ENCODE data around the gene TXNRD1.

- TF ChIP-seq POLR2A (IDR thresholded peaks at IDR 0.05) (no peak), CTCF (IDR thresholded peaks at IDR 0.05) (no peak)
Measured at GRCh38 chr12:104168596-104168995, 47.0 kb upstream of the TXNRD1 start.

Measured in right lobe of liver (tissue), 4 donors.